GM23248 (cell line): Measurements from ENCODE around the gene CWC27.

ENCODE experiments used
- EZH2 ChIP-seq: fragments of 200-600 bp; sonication (generic); IDR thresholded peaks from 2 replicates; pipeline ENCODE4 v1.6.1; 2018; ENCODE audit warnings: antibody characterized with exemption, mild to moderate bottlenecking; ENCODE audit not compliant: insufficient read depth, poor library complexity, severe bottlenecking
- EZH2phosphoT487 ChIP-seq: fragments of 200-600 bp; sonication (generic); IDR thresholded peaks from 2 replicates; pipeline ENCODE4 v1.6.1; 2018; ENCODE audit warnings: antibody characterized with exemption, moderate library complexity, mild to moderate bottlenecking, low read depth; ENCODE audit not compliant: insufficient read depth

- TF ChIP-seq EZH2 (no peak), EZH2phosphoT487 (no peak)
Measured at GRCh38 chr5:64944868-64945267, 176.1 kb downstream of the CWC27 start.
